GM21360 (cell line): ENCODE data around the gene AQR.

Experiments
- ATAC-seq: cut with Tn5 transposase; IDR thresholded peaks from one replicate; pipeline ENCODE4 v1.9.1; 2021; ENCODE audit warnings: mild to moderate bottlenecking, moderate library complexity; ENCODE audit not compliant: unreplicated experiment

Gene AQR

GRCh38 chr15:34883633-34884032, 85.9 kb downstream of the AQR start:
- no peak for ATAC-seq

- ATAC-seq = no peak
Measured at GRCh38 chr15:34883042-34883441, 86.5 kb downstream of the AQR start.

GRCh38 chr15:34879107-34879506, 90.4 kb downstream of the AQR start:
- no peak for ATAC-seq

- no peak for ATAC-seq
Measured at GRCh38 chr15:34876640-34877039, 92.9 kb downstream of the AQR start.

- no peak for ATAC-seq
Measured at GRCh38 chr15:34869110-34869509, 100.4 kb downstream of the AQR start.

- ATAC-seq = no peak
Measured at GRCh38 chr15:34865531-34865930, 104.0 kb downstream of the AQR start.

- no peak for ATAC-seq
Measured at GRCh38 chr15:34861214-34861613, 108.3 kb downstream of the AQR start.

- ATAC-seq = no peak
Measured at GRCh38 chr15:34855893-34856292, 113.6 kb downstream of the AQR start.

- ATAC-seq = no peak
Measured at GRCh38 chr15:34855413-34855812, 114.1 kb downstream of the AQR start.

- no peak for ATAC-seq
Measured at GRCh38 chr15:34854232-34854631, 115.3 kb downstream of the AQR start.

GRCh38 chr15:34853001-34853758, 116.4 kb downstream of the AQR start:
- no peak for ATAC-seq

GRCh38 chr15:34851751-34852150, 117.8 kb downstream of the AQR start:
- no peak for ATAC-seq

- no peak for ATAC-seq
Measured at GRCh38 chr15:34851007-34851406, 118.5 kb downstream of the AQR start.

- ATAC-seq = no peak
Measured at GRCh38 chr15:34850121-34850520, 119.4 kb downstream of the AQR start.

- no peak for ATAC-seq
Measured at GRCh38 chr15:34849364-34849959, 120.1 kb downstream of the AQR start.

GRCh38 chr15:34847598-34847997, 121.9 kb downstream of the AQR start:
- ATAC-seq = no peak

GRCh38 chr15:34841262-34841725, 128.2 kb downstream of the AQR start:
- ATAC-seq = no peak

- no peak for ATAC-seq
Measured at GRCh38 chr15:34838282-34838681, 131.3 kb downstream of the AQR start.

- no peak for ATAC-seq
Measured at GRCh38 chr15:34837246-34838016, 132.1 kb downstream of the AQR start.

- no peak for ATAC-seq
Measured at GRCh38 chr15:34828145-34828911, 141.2 kb downstream of the AQR start.

GRCh38 chr15:34821831-34822230, 147.7 kb downstream of the AQR start:
- ATAC-seq = no peak
